HG03457 (cell line): ENCODE measurements around the gene EPHA1.

Experiments
- ATAC-seq: cut with Tn5 transposase; IDR thresholded peaks from one replicate; pipeline ENCODE4 v1.9.1; 2021; ENCODE audit warnings: moderate number of reproducible peaks; ENCODE audit not compliant: unreplicated experiment

The EPHA1 gene

GRCh38 chr7:143408686-143409561 lies at the start of gene EPHA1:
EPHA1 (minus strand) TSS chr7:143408856; CDS start chr7:143408805, 51 bp downstream.
- ATAC-seq = no peak

GRCh38 chr7:143458263-143458662 lies 49.6 kb upstream of the EPHA1 start:
- ATAC-seq = no peak

- ATAC-seq = no peak
Observed at GRCh38 chr7:143456992-143457793, 48.5 kb upstream of the EPHA1 start.

- ATAC-seq = no peak
Observed at GRCh38 chr7:143455942-143456341, 47.3 kb upstream of the EPHA1 start.

GRCh38 chr7:143455491-143455890 lies 46.8 kb upstream of the EPHA1 start:
- no peak for ATAC-seq

- no peak for ATAC-seq
Observed at GRCh38 chr7:143454091-143454680, 45.5 kb upstream of the EPHA1 start.

GRCh38 chr7:143452495-143452894 lies 43.8 kb upstream of the EPHA1 start:
- no peak for ATAC-seq

- ATAC-seq = no peak
Observed at GRCh38 chr7:143451746-143452145, 43.1 kb upstream of the EPHA1 start.

- no peak for ATAC-seq
Observed at GRCh38 chr7:143451122-143451521, 42.5 kb upstream of the EPHA1 start.

GRCh38 chr7:143449793-143450192 lies 41.1 kb upstream of the EPHA1 start:
- ATAC-seq = no peak

- no peak for ATAC-seq
Observed at GRCh38 chr7:143448429-143448828, 39.8 kb upstream of the EPHA1 start.

- no peak for ATAC-seq
Observed at GRCh38 chr7:143447466-143447865, 38.8 kb upstream of the EPHA1 start.

- no peak for ATAC-seq
Observed at GRCh38 chr7:143444785-143445184, 36.1 kb upstream of the EPHA1 start.

- ATAC-seq = no peak
Observed at GRCh38 chr7:143444063-143444782, 35.6 kb upstream of the EPHA1 start.

- ATAC-seq = no peak
Observed at GRCh38 chr7:143443153-143443552, 34.5 kb upstream of the EPHA1 start, which contains the start of gene TAS2R60. TAS2R60 (plus strand) TSS chr7:143443453; CDS start chr7:143443453, 0 bp downstream.

GRCh38 chr7:143439866-143440265 lies 31.2 kb upstream of the EPHA1 start:
- ATAC-seq = no peak

GRCh38 chr7:143437578-143437977 lies 28.9 kb upstream of the EPHA1 start:
- ATAC-seq = peak; percentile 45

- peak; percentile 90 for ATAC-seq
Observed at GRCh38 chr7:143436325-143436946, 27.8 kb upstream of the EPHA1 start.

GRCh38 chr7:143435266-143435665 lies 26.6 kb upstream of the EPHA1 start:
- no peak for ATAC-seq

GRCh38 chr7:143434660-143435059 lies 26.0 kb upstream of the EPHA1 start:
- no peak for ATAC-seq
